Hematopoietic multipotent progenitor cell treated with erythropoietin and hydrocortisone succinate and interleukin-3 and kit ligand, for 8 days (in vitro differentiated cells): ENCODE measurements around the gene CTBP2.

ENCODE experiments used
- DNase-seq: peaks from one replicate; pipeline ENCODE4 v3.0.0-alpha.2; 2015

Gene CTBP2

GRCh38 chr10:124955868-124956267, 204.5 kb downstream of the CTBP2 start:
- DNase-seq: no peak

- no peak for DNase-seq
Observed at GRCh38 chr10:124955243-124955642, 205.1 kb downstream of the CTBP2 start.

GRCh38 chr10:124953421-124953820, 206.9 kb downstream of the CTBP2 start:
- no peak for DNase-seq

GRCh38 chr10:124952123-124952522, 208.2 kb downstream of the CTBP2 start:
- DNase-seq: no peak

GRCh38 chr10:124949543-124949942, 210.8 kb downstream of the CTBP2 start:
- DNase-seq: no peak

- peak; percentile 30 for DNase-seq
Observed at GRCh38 chr10:124946945-124947344, 213.4 kb downstream of the CTBP2 start.

- no peak for DNase-seq
Observed at GRCh38 chr10:124944982-124945381, 215.4 kb downstream of the CTBP2 start.

GRCh38 chr10:124943301-124944092, 216.9 kb downstream of the CTBP2 start:
- DNase-seq: no peak

GRCh38 chr10:124942317-124943169, 217.8 kb downstream of the CTBP2 start:
- no peak for DNase-seq

GRCh38 chr10:124941823-124942222, 218.5 kb downstream of the CTBP2 start, which contains the start of gene ZRANB1:
ZRANB1 (plus strand) TSS chr10:124942123; CDS start chr10:124942494, 371 bp downstream.
- DNase-seq: no peak

- DNase-seq: no peak
Observed at GRCh38 chr10:124939290-124939689, 221.1 kb downstream of the CTBP2 start.

GRCh38 chr10:124936813-124937212, 223.6 kb downstream of the CTBP2 start:
- DNase-seq: no peak

GRCh38 chr10:124935946-124936345, 224.4 kb downstream of the CTBP2 start:
- no peak for DNase-seq
